Stimulated activated CD8-positive, alpha-beta memory T cell treated with anti-CD3 and anti-CD28 coated beads, Interleukin-15, amount 100 ng/mL, for 24 hours (primary cell): ENCODE measurements around the gene EPYC.

ENCODE experiments used
- DNase-seq: peaks from one replicate; pipeline ENCODE4 v3.0.0-alpha.2; 2020; ENCODE audit warnings: low read depth

EPYC gene

DNA sequence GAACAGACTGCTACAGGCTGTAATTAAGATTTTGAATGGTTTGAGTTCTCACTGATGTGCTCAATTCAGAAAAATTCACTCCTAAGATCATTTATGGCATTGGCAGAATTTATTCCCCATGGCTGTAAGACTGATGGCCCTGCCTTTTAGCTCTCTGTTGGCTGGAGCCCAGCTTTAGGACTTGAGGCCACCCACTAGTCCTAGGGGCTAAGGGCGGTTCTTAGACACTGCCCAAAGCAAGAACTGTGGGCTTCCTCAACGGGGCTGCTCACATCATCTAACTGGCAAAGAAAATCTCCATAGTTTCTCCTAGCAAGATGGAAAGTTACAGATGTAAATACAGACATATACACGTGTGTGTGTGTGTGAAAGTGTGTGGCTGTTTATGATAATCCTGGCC lies 46.4 kb downstream of the EPYC start:
- no peak for DNase-seq

DNA sequence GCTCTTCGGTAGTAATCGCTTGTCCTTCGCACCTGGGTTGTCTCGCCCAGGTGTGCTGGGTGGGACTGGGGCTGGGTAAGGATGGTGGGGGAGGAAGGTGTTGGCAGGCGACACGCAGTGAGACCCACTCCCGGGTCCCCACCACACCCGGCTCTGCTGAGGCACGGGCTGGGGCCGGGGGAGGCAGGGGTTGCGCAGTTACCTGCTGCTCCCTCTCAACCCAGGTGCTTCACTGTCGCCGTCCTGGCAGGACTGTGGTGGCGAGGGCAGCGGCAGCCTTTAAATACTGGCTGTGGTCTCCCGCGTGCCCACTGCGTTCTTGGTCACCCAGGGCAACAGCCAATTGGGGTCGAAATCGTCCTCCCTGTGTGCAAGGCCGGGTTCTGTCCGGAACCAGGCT lies 49.9 kb downstream of the EPYC start, which contains the start of gene CCER1:
Gene CCER1, minus strand, starts transcription at position 256 of the 400 bp plus-strand sequence. CDS start 434 bp downstream, outside the sequence.
- no peak for DNase-seq

DNA sequence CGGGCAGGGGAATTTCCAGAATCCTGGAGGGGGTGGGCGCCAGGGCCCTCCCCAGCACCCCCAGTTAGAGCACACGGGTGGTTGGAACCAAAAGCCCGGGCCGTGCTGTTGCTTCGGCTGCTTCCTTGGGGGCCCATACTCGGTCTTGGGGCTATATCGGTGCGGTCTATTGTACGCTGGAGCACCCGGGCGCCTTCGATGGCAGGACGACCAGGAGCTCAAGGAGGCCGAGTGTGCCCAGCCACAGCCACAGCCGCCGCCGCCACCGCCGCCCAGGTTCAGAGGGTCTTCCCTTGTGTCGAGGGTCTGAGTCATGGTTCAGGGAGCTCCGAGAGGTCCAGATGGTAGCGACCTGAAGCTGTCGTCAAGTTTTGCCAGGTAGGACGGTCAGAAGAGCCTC lies 50.3 kb downstream of the EPYC start:
- DNase-seq = no peak

DNA sequence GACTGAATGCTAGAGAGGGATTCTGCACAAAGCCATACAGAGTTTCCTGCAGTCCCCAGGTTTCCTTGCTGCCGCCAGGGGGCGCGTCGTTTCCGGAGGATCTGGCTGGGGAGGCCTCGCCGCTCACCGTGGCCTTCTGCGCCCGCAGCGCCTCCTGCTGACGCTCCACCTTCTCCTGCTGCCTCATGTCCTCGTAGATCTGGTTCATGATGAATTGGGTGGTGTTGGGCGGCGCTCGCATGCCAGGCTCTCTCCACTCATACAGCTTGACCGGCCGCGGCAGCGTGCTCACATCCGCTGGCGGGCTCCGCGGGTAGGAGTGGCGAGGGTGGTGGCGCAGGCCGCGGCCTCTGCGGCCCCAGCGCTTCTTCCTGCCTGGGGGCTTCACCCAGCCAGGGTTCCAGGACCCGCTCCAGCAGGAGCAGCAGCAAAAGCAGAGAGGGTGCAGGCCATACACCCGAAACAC lies 50.8 kb downstream of the EPYC start:
- DNase-seq = no peak

DNA sequence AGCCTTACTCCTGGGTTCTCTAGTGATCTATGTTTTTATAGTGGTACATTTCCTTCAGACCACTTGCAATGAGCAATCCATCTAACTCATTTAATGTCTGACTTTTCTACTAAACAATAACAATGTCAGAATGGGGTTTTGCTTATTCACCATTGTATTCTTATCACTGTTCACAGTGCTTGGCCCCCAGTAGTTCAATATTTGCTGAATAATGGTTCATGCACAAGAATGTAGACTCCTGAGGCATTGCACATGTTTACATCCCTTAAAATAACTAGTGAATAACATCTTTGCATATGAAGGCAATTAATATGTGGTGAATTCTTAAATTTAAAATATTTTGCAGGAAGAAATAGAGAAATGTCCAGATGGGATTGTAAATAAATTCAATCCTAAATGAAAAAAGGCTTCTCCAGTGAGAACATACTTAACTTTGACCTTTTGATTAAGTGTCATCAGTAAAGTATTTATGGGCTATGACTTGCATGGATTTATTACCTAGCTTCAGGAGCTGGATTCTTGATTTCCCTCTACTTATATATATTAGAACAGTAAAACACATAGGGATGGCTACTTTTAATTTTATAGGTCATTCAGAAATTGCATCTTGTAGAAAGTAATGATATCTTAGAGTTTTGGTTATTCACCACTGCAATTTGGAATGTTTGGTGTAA lies 53.2 kb downstream of the EPYC start:
- no peak for DNase-seq

DNA sequence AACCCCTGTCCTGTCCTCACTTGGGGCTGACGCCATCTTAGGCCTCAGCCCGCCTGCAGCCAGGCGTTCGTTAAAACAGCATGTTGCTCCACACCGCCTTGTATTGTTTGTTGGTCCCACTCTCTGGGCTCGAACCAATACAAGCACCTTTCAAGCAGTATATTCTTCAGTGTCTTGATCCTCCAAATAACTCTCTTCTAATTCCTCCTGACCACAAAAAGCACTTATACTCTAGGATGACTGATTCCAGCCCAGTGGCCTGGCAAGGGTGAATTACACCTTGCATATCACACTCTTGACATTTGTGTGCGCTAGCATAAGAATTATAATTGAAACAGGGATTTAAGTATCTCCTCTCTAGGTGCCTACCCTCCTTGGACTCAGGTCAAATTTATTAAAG lies 56.9 kb downstream of the EPYC start:
- no peak for DNase-seq

DNA sequence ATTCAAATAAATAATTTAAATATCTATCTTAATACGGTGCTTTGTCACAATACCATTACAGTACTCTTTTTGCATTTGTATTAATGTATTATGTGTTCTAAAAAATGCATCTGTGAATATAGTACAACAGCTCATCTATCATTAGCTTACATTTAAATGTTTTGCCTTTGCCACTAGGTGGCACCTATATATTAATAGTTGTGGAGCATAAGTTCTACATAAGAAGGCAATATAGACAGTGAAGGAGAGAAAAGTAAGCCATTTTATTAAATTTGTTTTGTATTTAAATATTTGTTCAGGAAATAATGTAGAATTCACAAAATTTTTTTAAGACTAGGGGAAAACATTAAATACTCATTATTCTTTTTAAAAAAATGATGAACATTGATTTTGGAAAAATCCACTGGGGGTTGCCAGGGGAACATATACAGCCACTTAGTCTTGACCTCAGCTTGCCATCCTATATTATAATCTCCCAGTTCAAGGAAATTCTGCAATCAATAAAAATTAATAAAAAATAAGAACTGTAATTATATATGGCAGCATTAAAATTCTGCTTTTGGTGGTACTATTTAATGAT lies 59.6 kb downstream of the EPYC start:
- no peak for DNase-seq

DNA sequence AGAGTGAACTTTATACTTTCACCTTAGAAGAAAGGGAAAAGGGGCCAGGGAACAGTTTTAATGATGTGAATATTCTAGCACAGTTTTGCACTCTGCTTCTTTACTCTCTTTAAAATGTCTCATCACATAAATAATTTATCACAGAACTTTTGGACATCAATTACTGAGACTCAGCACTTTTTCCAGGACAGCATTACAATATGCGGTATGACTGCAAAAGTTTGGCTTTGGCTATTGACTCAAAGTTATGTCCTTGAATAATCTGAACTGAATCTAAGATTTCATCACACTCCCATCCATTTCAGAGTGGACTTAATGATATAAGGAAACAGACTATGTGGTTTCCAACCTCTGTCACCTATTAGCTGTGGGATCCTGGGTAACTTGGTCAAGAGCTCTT lies 61.5 kb downstream of the EPYC start:
- DNase-seq = no peak

DNA sequence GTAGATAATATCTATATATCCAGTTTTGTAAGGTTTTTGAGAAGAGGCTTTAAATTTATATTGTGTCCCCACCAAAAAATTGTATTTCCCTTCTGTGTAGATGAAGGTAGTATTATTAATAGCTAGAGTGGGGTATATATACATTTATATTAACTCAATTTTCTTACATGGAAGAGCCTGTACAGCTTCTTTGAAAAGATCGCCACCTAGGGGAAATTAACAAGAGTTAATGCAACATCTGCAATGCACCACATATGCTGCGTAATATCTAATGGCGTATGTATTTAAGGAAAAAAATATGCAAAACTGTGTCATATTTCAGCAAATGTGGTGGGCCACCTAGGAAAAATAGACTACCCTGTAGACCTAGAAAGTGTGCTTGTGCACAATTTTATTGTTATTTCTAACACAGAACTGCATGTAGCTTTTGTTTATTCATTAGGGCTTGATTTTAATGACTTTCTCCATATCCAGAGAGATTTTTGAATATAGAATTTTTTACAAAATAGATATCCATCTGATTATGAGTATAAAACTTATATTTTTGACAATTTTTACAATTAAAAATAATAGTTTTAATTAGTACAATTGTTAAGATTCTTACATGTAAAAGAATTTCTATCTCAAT lies 63.8 kb downstream of the EPYC start:
- DNase-seq = no peak

DNA sequence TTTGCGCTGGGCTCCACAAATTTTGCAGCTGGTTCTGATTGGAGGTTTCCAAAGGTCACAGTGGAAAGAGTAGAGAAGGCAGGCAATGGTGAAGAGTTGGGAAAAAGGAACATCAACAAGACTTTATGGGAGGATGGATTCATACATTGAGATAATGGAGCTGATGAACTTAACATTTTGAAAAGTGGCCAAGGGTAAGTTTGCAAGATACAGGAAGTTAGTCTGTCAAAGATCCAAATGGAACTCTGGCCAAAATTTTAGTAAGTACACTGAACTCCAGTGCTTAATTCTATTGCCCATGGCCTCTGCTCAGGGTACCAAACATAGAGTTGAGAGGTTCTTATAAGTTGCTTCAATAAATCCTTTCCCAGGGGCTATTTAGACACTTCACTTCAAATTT lies 65.4 kb downstream of the EPYC start:
- no peak for DNase-seq

DNA sequence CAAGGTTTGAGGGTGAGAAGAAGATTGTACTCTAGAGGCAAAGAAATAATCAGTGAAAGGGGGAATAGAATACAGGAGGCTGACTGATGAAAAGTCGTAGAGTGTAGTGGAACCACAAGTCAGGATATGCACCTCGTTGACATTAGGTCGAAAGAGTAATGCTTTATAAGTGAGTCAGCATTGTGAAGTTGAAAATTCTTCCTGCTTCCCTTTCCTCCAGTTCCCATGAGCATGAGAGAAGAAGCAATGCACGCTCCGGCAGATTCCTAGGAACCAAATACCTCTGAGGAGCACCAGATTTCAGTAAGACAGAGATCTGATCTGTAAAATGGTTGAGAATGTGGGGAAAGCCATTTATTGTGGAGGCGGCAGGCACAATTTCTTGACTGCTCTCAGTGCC lies 66.3 kb downstream of the EPYC start:
- no peak for DNase-seq

DNA sequence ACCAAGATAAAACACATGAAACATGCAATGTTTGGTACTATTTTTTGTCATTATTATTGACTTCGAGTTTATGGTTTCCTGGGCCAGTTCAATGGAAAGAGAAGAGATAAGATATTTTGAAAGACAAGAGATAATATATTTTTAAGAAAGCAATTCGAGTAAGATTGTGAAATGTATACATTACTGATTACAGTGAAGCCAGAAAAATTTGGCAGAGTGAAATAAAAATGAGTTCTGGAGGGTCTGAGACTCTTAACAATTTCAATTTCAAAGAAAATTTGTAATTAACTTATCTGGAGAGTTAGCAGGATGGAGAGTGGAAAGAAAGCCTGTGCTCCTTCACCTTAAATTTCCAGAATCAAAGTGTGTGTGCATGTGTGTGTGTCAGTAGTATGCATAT lies 67.1 kb downstream of the EPYC start:
- DNase-seq = no peak

DNA sequence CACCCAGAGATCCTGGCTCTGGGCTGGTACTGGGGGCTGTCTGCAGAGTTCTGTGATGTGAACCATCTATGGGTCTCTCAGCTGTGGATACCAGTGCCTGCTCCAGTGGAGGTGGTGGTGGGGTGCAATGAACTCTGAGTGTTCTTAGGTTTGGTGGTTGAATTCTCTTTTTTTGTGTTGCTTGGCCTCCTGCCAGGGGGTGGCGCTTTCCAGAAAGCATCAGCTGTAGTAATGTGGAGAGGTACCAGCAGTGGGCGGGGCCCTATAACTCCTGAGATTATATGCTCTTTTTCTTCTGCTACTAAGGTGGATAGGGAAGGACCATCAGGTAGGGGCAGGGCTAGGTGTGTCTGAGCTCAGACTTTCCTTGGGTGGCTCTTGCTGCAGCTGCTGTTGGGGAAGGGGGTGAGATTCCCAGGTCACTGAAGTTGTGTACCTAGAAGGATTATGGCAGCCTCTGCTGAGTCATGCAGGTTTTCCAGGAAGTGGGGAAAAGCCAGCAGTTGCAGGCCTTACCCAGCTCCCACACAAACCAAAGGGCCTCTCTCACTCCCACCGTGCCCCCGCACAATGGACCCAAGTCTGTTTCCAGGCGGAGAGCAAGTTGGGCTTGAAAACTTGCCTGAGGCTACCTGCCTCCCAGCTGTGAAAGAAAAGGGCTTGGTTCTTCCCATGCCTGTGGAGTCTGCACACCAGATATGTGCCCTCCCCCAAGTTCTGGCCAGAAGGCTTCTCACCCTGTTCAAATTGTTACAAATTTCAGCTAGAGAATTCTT lies 68.4 kb downstream of the EPYC start:
- DNase-seq = no peak

DNA sequence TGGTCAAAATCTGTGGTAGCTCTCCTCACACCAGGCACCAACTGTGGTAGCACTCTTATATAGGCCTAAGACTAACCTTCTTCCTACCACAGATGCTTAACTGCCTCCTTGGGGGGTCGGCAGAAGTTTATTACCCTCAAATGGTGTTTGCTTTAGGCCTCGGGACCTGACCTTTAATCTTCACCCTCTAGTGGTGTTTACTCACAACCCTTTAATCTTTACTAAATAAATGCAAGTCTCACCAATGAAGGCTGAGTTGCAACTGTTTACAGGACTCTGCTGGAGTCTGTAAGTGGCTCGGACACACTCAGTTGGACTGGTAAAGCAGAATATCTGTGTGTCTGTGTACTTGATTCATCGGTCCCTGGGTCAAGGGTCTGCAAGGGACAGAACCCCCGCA lies 79.2 kb downstream of the EPYC start:
- DNase-seq = no peak

DNA sequence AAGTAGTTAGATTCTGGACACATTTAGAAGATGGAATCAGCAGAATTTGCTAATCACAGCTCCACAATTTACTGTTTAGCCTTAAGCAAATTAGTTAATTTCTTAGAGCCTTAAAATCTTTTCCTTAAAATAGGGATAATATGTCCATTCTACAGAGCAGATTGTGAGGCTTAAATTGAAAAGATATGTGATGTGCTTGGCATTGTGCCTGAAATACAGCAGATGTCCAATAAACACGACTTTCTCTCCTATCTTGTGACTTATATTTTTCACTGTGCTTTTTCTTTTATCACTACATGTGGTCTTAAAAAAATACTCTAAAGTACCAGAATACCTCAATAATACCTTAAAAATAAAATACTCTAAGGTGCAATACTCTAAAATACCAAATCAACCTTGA lies 80.4 kb downstream of the EPYC start:
- no peak for DNase-seq

DNA sequence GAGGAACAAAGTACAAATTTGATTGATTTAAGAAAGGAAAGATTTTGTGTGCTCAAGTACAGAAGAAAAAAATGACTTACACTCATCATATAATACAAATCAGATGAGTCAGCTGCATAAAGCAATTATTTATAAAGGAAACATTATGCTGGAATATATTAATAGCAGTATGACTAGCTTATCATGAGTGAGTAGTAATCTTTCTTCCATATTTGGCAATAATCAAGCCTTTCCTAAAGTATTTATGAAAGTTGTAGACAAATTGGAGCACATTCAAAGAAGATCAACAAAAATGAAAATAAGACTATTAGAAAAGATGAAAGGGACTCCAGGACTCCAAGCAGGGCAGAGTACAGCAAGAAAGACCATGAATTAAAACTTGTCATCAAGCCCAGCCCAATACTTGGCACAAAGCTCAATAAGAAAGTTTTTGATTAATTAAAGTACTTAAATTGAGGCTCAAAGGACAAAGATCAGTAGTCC lies 82.6 kb downstream of the EPYC start:
- no peak for DNase-seq

DNA sequence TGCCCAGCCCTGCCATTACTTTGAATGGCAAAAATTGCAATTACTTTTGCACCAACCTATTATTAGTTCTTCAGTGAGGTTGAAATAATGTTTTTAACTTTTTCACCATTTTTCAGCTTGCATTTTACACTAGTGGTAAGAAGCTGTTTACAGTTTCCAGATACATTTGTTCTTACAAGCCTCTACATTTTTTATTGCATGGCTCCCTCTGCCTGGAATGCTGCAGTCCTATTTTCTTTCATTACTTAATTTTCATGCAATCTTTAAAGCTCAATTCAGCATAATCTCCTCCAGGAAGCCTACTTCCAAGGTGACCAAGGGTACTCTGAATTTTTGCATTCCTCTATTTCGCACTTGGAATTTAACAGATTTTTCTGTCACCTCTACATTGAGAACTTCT lies 83.2 kb downstream of the EPYC start:
- DNase-seq = no peak

DNA sequence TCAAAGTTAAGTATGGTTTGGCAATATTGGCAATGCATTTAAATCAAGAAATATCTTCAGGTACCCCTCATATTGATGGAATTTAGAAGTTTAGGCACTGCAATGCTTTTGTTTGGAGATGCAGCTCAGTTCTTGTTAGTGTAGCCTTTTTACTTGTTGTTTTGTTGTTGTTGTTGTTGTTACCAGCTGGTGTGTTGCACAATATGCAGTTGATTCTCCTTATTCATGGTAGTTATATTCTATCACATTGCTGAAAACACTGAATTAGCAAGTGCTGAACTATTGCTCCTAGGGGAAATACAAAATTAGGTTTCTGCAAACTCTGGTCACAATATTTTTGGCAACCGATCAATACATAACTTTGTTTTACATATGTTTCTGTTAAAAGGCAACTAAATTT lies 84.5 kb downstream of the EPYC start:
- no peak for DNase-seq

DNA sequence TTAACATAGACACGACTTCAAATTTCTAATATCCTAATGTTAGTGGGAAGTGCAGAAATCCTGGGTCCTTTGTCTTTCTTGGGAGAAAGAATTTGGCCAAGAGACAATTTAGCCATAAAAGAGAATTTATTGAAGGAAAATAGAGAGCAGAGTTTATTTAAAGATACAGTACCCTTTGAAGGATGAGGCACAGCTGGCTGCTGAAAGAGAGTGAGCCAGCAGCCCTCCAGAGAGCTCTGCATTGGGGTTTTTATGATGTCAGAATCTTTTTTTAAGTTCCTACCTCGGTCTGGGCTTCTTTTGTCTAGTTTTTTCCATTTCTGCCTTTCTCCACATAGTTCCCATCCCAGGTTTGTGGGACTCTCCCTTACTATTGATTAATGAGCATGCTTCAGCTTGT lies 87.3 kb downstream of the EPYC start:
- no peak for DNase-seq

DNA sequence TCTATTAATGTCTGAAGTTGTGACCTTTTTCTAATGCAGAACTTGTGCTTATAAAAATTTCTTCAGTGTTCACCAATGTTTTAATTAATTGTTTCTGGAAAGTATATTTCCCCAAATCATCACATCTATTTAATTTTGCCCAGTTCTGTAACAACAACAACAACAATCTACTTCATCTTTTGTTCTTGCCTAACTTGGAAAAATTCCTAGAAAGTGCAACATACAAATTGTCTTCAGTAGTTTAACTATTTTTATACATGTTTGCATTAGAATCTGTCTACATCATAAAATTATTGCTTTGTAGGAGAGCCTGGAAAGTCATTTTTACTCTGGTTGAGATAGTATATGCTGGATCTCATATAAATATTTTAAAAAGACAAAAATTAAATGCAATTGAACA lies 88.3 kb downstream of the EPYC start:
- no peak for DNase-seq

DNA sequence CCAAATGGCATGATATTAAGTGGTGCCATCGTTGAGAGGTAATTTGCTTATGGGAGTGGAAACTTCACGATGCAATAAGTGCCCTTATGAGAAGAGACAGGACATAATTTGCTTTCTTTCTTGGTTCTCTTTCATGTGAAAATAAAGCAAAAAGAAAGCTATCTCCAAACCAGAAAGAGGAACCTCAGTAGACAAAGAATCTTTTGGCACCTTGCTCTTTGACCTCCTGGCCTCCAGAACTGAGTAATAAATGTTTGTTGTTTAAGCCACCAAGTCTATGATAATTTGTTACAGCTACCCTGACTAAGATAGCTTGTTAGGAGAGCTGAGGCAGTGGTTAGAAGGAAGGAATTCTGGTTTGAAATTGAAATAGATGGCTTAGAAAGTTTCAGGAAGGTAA lies 89.4 kb downstream of the EPYC start:
- DNase-seq = no peak
